Measurements from ENCODE around the gene GPR61. TPM values are rescaled to one million over a fixed set of nuclear protein-coding genes. Genes with fewer than 3 reads are reported as not detected.

GPR61 gene
- total and polyA plus RNA-seq, 9 of the 15 experiments (the other 6 are each of a cell fraction or from before 2014, with no cell fraction given) = 0.04 to 1.1 (median 0.25) TPM; not detected in 4

DNA sequence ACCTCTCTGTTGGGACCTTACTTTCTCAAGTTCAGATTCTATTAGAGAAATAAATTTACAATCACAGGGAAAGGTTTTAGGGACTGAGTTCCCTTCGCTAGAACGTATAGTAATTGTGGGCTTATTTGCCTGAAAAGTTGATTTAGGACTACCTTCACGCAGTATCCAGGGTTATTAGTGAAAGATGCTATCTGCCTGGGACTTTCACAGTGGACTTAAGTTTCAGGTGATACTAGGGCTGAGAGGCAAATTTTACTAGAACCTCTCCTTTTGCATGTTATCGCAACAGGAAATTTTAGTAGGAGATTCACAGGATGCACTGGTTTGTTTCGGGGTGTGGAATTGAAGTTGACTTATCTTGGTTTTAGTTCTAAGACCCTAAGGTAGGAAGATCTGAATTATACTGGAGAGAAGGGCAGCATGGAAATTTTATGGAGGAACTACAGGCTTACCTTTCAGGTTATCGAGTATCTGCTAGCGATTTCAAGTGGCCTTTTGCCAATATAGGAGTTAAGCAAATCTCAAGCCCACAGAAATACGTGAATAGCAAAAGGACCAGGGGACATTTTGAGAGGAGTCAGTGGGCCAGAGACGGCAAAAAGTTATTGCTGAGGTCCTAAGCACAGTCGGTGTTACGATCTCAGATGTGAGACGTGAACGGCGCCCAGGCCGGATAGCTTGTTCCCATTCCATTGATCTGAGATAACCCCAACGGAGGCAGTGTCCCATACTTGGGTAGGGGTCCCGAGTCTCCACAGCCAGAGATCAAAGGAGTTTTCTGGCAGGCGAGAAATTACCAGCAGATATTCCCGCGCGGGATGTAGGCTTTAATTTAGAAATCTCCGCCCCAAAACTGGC lies 8.0 kb downstream of the GPR61 start (continued):
- TF ChIP-seq ZNF175 (CRISPR knock-in tag; IDR thresholded peaks at IDR 0.05; ENCODE audit: low read depth) (0 out of 2 replicates have a peak, but pooled peaks have one; percentile 36), GATA2 (CRISPR knock-in tag; IDR thresholded peaks at IDR 0.05) (0 out of 2 replicates have a peak, but pooled peaks have one; percentile 7), SMARCA4 (IDR thresholded peaks at IDR 0.05) (0 out of 2 replicates have a peak, but pooled peaks have one; percentile 39), DACH1 (IDR thresholded peaks at IDR 0.05; ENCODE audit: partially characterized antibody) (peak; percentile 57), ZNF263 (CRISPR knock-in tag; IDR thresholded peaks at IDR 0.05; ENCODE audit: borderline replicate concordance) (peak; percentile 25; the same call in 1 of the 2 replicates), LEF1 (IDR thresholded peaks at IDR 0.05) (peak; percentile 60; the same call in 1 of the 2 replicates), NFIC (IDR thresholded peaks at IDR 0.05) (0 out of 2 replicates have a peak, but pooled peaks have one; percentile 29), HSF4 (CRISPR knock-in tag; IDR thresholded peaks at IDR 0.05; ENCODE audit: borderline replicate concordance) (0 out of 2 replicates have a peak, but pooled peaks have one; percentile 13), ZNF79 (CRISPR knock-in tag; IDR thresholded peaks at IDR 0.05; ENCODE audit: low read depth) (no peak), FOS (IDR thresholded peaks at IDR 0.05; ENCODE audit: extremely low read depth, insufficient read length) (no peak), SAP30 (IDR thresholded peaks at IDR 0.05; ENCODE audit: borderline replicate concordance, insufficient read depth, low read depth, low read length, poor library complexity, severe bottlenecking) (peak; percentile 50)
- TF ChIP-seq, protein P1, sequence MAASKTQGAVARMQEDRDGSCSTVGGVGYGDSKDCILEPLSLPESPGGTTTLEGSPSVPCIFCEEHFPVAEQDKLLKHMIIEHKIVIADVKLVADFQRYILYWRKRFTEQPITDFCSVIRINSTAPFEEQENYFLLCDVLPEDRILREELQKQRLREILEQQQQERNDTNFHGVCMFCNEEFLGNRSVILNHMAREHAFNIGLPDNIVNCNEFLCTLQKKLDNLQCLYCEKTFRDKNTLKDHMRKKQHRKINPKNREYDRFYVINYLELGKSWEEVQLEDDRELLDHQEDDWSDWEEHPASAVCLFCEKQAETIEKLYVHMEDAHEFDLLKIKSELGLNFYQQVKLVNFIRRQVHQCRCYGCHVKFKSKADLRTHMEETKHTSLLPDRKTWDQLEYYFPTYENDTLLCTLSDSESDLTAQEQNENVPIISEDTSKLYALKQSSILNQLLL (CRISPR knock-in tag; IDR thresholded peaks at IDR 0.05; ENCODE audit: borderline replicate concordance) = no peak
- TF ChIP-seq, protein P2, sequence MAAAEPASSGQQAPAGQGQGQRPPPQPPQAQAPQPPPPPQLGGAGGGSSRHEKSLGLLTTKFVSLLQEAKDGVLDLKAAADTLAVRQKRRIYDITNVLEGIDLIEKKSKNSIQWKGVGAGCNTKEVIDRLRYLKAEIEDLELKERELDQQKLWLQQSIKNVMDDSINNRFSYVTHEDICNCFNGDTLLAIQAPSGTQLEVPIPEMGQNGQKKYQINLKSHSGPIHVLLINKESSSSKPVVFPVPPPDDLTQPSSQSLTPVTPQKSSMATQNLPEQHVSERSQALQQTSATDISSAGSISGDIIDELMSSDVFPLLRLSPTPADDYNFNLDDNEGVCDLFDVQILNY (CRISPR knock-in tag; IDR thresholded peaks at IDR 0.05) = no peak
- TF ChIP-seq, protein P3, sequence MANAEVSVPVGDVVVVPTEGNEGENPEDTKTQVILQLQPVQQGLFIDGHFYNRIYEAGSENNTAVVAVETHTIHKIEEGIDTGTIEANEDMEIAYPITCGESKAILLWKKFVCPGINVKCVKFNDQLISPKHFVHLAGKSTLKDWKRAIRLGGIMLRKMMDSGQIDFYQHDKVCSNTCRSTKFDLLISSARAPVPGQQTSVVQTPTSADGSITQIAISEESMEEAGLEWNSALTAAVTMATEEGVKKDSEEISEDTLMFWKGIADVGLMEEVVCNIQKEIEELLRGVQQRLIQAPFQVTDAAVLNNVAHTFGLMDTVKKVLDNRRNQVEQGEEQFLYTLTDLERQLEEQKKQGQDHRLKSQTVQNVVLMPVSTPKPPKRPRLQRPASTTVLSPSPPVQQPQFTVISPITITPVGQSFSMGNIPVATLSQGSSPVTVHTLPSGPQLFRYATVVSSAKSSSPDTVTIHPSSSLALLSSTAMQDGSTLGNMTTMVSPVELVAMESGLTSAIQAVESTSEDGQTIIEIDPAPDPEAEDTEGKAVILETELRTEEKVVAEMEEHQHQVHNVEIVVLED (CRISPR knock-in tag; IDR thresholded peaks at IDR 0.05) = 0 out of 2 replicates have a peak, but pooled peaks have one; percentile 10
- TF ChIP-seq, protein P4, sequence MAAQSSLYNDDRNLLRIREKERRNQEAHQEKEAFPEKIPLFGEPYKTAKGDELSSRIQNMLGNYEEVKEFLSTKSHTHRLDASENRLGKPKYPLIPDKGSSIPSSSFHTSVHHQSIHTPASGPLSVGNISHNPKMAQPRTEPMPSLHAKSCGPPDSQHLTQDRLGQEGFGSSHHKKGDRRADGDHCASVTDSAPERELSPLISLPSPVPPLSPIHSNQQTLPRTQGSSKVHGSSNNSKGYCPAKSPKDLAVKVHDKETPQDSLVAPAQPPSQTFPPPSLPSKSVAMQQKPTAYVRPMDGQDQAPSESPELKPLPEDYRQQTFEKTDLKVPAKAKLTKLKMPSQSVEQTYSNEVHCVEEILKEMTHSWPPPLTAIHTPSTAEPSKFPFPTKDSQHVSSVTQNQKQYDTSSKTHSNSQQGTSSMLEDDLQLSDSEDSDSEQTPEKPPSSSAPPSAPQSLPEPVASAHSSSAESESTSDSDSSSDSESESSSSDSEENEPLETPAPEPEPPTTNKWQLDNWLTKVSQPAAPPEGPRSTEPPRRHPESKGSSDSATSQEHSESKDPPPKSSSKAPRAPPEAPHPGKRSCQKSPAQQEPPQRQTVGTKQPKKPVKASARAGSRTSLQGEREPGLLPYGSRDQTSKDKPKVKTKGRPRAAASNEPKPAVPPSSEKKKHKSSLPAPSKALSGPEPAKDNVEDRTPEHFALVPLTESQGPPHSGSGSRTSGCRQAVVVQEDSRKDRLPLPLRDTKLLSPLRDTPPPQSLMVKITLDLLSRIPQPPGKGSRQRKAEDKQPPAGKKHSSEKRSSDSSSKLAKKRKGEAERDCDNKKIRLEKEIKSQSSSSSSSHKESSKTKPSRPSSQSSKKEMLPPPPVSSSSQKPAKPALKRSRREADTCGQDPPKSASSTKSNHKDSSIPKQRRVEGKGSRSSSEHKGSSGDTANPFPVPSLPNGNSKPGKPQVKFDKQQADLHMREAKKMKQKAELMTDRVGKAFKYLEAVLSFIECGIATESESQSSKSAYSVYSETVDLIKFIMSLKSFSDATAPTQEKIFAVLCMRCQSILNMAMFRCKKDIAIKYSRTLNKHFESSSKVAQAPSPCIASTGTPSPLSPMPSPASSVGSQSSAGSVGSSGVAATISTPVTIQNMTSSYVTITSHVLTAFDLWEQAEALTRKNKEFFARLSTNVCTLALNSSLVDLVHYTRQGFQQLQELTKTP (IDR thresholded peaks at IDR 0.05; ENCODE audit: low read depth in 1 of 2, partially characterized antibody in 2 of 2) = peak in 1 of 2 experiments; percentile 29
- TF ChIP-seq, protein P5, sequence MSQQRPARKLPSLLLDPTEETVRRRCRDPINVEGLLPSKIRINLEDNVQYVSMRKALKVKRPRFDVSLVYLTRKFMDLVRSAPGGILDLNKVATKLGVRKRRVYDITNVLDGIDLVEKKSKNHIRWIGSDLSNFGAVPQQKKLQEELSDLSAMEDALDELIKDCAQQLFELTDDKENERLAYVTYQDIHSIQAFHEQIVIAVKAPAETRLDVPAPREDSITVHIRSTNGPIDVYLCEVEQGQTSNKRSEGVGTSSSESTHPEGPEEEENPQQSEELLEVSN (IDR thresholded peaks at IDR 0.05; ENCODE audit: borderline replicate concordance in 1 of 2, extremely low read depth in 1 of 2, insufficient read depth in 1 of 2, insufficient read length in 1 of 2, low read depth in 1 of 2, low read length in 1 of 2, poor library complexity in 1 of 2, severe bottlenecking in 1 of 2) = no peak

Measured in K562 (cell line).